Left ventricle myocardium inferior (tissue), 1 donor: ENCODE results near the gene RPRD2. TPM values are rescaled to one million over a fixed set of nuclear protein-coding genes. Genes with fewer than 3 reads are reported as not detected.

Experiments
- DNase-seq: peaks from one replicate; pipeline ENCODE4 v3.0.0-alpha.2; 2020
- H3K27ac ChIP-seq: fragments of 200-600 bp; replicated peaks from 2 replicates; pipeline ENCODE4 v1.8.0; 2021
- H3K27me3 ChIP-seq: fragments of 200-600 bp; 2 replicates; pipeline ENCODE4 v1.8.0; 2021; ENCODE audit warnings: low read depth
- H3K36me3 ChIP-seq: fragments of 200-600 bp; 2 replicates; pipeline ENCODE4 v1.8.0; 2021
- H3K4me1 ChIP-seq: fragments of 200-600 bp; 2 replicates; pipeline ENCODE4 v1.8.0; 2021
- H3K4me3 ChIP-seq: fragments of 200-600 bp; 2 replicates; pipeline ENCODE4 v1.8.0; 2021; ENCODE audit warnings: mild to moderate bottlenecking, moderate library complexity
- H3K9me3 ChIP-seq: fragments of 200-600 bp; replicated peaks from 2 replicates; pipeline ENCODE4 v1.8.0; 2021
- intact Hi-C: fragments of 100-400 bp; cut with micrococcal nuclease; formaldehyde crosslinking; loops from one replicate; pipeline ENCODE4 v1.11.0; 2022
- total RNA-seq: library from RNA; stranded (reverse); fragmentation: NEBNext Ultra II Directional; extraction: Animal tissue kit (Norgen Biotek cat#: 25700); gene quantifications from one replicate; pipeline ENCODE4 v1.2.1, GENCODE V29; 2021
- TF ChIP-seq, protein P1 (sequence below): fragments of 200-600 bp; IDR thresholded peaks from 2 replicates; pipeline ENCODE4 v1.8.0; 2021; ENCODE audit warnings: antibody characterized with exemption, mild to moderate bottlenecking, borderline replicate concordance
- donor health status: DM: no; HTN: yes; CAD: no; lungs with severe emphysema.

RPRD2 gene
- total RNA-seq, 1 donor from 2014 or later = 22.9 TPM

DNA sequence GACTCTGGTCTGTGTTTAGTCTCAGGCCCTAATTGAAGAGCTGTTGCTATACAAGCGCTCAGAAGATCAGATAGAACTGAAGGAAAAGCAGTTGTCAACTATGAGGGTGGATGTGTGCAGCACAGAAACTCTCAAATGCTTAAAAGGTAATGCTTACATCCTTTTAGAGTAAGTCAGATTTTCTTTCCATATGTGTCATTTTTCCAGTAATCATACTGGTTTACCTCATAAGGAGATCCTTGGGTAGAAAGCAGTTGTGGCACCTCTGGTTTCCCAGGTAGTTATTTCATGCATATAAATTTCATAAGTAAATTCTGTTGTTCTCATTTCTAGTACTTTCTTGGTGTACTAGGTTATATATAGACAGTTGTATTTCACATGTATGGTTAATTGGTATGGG, 80.3 kb downstream of the RPRD2 start:
- intact Hi-C loops = no loop called here
- DNase-seq = no peak
- Histone ChIP-seq H3K27ac (no peak overlapping the region), H3K4me3 (no peak overlapping the region), H3K27me3 (no peaks in the 10 kb centered on the region), H3K4me1 (peaks cover 7% of the 10 kb centered on the region), H3K9me3 (no peaks in the 10 kb centered on the region), H3K36me3 (peaks cover 74% of the 10 kb centered on the region)
- TF ChIP-seq, protein P1, sequence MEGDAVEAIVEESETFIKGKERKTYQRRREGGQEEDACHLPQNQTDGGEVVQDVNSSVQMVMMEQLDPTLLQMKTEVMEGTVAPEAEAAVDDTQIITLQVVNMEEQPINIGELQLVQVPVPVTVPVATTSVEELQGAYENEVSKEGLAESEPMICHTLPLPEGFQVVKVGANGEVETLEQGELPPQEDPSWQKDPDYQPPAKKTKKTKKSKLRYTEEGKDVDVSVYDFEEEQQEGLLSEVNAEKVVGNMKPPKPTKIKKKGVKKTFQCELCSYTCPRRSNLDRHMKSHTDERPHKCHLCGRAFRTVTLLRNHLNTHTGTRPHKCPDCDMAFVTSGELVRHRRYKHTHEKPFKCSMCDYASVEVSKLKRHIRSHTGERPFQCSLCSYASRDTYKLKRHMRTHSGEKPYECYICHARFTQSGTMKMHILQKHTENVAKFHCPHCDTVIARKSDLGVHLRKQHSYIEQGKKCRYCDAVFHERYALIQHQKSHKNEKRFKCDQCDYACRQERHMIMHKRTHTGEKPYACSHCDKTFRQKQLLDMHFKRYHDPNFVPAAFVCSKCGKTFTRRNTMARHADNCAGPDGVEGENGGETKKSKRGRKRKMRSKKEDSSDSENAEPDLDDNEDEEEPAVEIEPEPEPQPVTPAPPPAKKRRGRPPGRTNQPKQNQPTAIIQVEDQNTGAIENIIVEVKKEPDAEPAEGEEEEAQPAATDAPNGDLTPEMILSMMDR = no peak

DNA sequence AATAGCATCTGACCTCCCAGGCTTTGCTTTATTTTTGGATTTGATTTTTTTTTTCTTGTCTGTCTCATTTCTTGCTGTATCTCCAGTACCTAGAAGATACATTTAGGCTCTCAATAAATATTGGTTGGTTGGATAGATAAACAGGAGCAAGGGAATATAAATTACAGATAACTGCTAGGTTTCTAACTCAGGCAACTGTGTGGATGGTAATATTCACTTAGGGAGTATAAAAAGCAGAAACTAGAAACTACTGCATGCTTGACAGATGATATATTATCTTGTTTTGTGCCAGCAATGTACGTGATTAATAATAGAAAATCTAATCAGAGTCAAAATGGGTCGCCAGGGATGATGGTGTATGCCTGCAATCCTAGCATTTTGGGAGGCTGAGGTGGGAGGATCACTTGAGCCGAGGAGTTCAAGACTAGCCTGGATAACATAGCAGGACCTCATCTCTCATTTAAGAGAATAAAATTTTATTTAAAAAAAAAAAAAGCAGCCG, 92.2 kb downstream of the RPRD2 start:
- Histone ChIP-seq H3K27me3 (no peaks in the 10 kb centered on the region), H3K36me3 (peaks cover 58% of the 10 kb centered on the region), H3K27ac (no peak overlapping the region), H3K4me1 (no peaks in the 10 kb centered on the region), H3K9me3 (no peaks in the 10 kb centered on the region), H3K4me3 (no peak overlapping the region)
- TF ChIP-seq, protein P1 = no peak
- DNase-seq = no peak
- intact Hi-C loops = no loop called here

DNA sequence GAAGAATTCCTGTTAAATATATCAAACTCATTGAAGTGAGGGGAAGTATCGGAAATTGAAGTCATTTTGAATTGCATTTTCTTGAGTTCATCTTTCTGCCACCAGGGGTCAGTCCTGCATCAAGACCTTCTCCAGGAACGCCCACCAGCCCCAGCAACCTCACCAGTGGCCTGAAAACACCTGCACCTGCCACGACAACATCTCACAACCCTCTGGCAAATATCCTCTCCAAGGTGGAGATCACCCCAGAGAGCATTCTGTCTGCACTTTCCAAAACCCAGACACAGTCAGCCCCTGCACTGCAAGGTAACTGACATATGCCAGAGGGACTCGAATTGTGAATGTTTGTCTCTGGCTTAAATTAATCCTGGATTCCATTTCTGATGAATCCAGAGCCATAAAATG, 100.5 kb downstream of the RPRD2 start:
- Histone ChIP-seq H3K36me3 (peaks cover 76% of the 10 kb centered on the region), H3K27me3 (no peaks in the 10 kb centered on the region), H3K9me3 (no peaks in the 10 kb centered on the region), H3K4me1 (peaks cover 3% of the 10 kb centered on the region), H3K27ac (no peak overlapping the region), H3K4me3 (no peak overlapping the region)
- TF ChIP-seq, protein P1 = peak; percentile 84
- DNase-seq = no peak
- intact Hi-C loops = no loop called here

DNA sequence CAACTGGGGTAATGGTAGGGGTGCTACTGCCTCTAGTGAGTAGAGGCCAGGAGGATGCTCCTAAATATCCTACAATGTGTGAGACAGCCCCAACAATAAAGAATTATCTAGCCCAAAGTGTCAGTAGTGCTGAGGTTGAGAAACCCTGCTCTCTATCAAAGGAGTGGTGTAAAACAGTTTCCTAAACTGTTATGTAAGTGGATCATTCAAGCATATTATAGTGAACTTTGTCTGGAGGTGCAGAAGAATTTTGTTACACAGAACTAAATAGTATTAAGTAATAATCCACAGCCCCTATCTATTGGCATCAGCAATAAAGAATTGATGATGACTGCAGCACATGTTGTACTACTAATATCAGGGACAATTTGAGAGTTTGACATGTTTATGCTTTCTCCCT, 103.0 kb downstream of the RPRD2 start:
- no peaks in the 10 kb centered on the region for H3K9me3 ChIP-seq
- DNase-seq = no peak
- no peak overlapping the region for H3K4me3 ChIP-seq
- no peak overlapping the region for H3K27ac ChIP-seq
- H3K27me3 ChIP-seq = no peaks in the 10 kb centered on the region
- H3K4me1 ChIP-seq = peaks cover 25% of the 10 kb centered on the region
- peaks cover 68% of the 10 kb centered on the region for H3K36me3 ChIP-seq
- TF ChIP-seq, protein P1 = no peak
- intact Hi-C loops = no loop called here

DNA sequence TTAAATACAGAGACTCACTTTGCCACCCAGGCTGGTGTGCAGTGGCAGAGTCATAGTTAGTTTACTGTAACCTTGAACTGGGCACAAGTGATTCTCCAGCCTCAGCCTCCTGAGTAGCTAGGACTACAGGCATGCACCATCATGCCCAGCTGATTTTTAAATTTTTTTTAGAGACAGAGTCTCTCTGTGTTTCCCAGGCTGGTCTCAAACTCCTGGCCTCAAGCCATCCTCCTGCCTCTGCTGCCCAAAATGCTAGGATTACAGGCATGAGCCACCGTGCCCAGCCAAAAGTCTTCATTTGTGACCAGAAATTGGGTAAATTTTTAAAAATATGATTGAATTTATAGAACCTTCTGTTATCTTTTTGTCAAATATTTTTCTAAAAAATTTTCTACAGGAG, 105.3 kb downstream of the RPRD2 start:
- Histone ChIP-seq H3K27me3 (no peaks in the 10 kb centered on the region), H3K36me3 (peaks cover 69% of the 10 kb centered on the region), H3K4me1 (peaks cover 43% of the 10 kb centered on the region), H3K4me3 (no peak overlapping the region), H3K9me3 (no peaks in the 10 kb centered on the region), H3K27ac (peak overlapping the region; percentile 58)
- TF ChIP-seq, protein P1 = no peak
- intact Hi-C loops = no loop called here
- DNase-seq = no peak
